NCI-H1436 (cell line): ENCODE data around the gene OSTC.

Experiments
- DNase-seq: peaks from one replicate; lab custom pipeline; 2025; lab: John Stamatoyannopoulos, UW

The OSTC gene

DNA sequence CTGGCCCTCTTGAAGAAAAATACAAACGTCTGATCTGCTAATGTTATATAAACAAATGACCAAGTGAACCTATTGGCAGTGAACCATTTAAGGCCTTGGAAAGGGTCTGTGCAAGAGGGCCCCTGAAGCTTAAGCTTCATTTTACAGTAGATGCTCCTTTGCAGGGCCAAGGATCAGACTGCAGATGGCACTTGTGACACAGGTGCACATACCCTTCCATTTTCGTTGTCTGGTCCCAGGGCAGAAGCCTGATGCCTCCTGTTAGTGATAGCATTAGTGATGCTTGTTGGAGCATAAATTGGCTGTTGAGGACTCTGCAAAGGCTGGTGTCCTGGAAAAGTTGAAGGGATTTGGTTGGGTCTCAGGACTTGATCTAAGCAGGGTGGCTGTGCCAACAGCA is 65.9 kb downstream of the OSTC start:
- no peak for DNase-seq

DNA sequence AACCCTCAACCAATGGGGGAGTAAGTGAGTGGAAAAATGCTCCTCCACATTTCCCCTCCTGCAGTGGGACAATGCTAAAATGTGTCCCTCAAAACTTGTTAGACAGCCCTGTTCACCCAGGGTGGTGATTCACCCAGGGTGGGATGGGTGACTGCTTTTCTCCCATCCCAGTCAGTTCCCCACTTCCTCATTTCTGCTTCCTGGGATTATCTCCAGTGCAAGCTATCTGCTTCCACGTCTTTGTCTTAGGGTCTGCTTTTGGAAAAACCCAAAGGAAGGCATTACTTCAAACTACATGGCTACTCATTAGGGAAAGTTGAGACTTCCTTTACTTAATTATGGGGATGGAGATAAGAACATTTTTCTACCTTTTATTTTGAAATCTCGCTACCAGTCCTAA is 67.0 kb downstream of the OSTC start:
- no peak for DNase-seq
